Endothelial cell of umbilical vein (primary cell): Measurements from ENCODE around the gene EHBP1L1. TPM values are rescaled to one million over a fixed set of nuclear protein-coding genes. Genes with fewer than 3 reads are reported as not detected.

ENCODE experiments used
- BruUV-seq: library from RNA; stranded (reverse); fragments of 400-500 nt; replicated peaks from 2 replicates; lab custom pipeline; 2021; lab: Mats Ljungman, UMichigan
- CTCF ChIA-PET: fragments of 300-600, 350-600 bp; sonication (Branson Sonifier 250); formaldehyde crosslinking; loops from one replicate; lab custom pipeline; 2021; ENCODE audit warnings: antibody characterized with exemption, inconsistent platforms; lab: Charles Lee
- POLR2A ChIA-PET: fragments of 300-600, 350-600 bp; sonication (Branson Sonifier 250); formaldehyde crosslinking; loops from one replicate; lab custom pipeline; 2021; ENCODE audit warnings: antibody characterized with exemption, inconsistent platforms; lab: Charles Lee
- DNase-seq: peaks from one replicate; pipeline ENCODE4 v3.0.0-alpha.2; 2011; ENCODE audit warnings: low read depth, low spot score
- FAIRE-seq: peaks from 2 replicates; lab custom pipeline; 2011; peaks lifted over from hg19 to GRCh38; lab: Jason Lieb, UNC
- H2AFZ ChIP-seq: 2 replicates; pipeline ENCODE4 v1.6.0; 2012; ENCODE audit warnings: low read depth, low read length, control low read depth, inconsistent platforms
- H3K27ac ChIP-seq: 2 replicates; pipeline ENCODE4 v1.5.1; 2011; ENCODE audit warnings: low read depth, mild to moderate bottlenecking, control low read depth, low read length, moderate library complexity; ENCODE audit not compliant: insufficient read depth
- H3K27me3 ChIP-seq, 2 experiments: 2 replicates each; pipeline versions ENCODE4 v1.6.0 to v1.6.1; 2011; ENCODE audit warnings: low read length in 2 of 2, mixed read lengths in 1 of 2; ENCODE audit not compliant: control insufficient read depth in 2 of 2, insufficient read depth in 2 of 2
- H3K36me3 ChIP-seq, 2 experiments: 2 replicates in 1 of 2; 3 replicates in 1 of 2; pipeline ENCODE4 v1.5.1; 2011; ENCODE audit warnings: low read length in 2 of 2, mild to moderate bottlenecking in 1 of 2, moderate library complexity in 1 of 2; ENCODE audit not compliant: control insufficient read depth in 2 of 2, insufficient read depth in 2 of 2; ENCODE audit errors: extremely low read depth in 1 of 2
- H3K4me1 ChIP-seq: 3 replicates; pipeline ENCODE4 v1.5.1; 2011; ENCODE audit warnings: mild to moderate bottlenecking, low read length; ENCODE audit not compliant: control insufficient read depth, insufficient read depth; ENCODE audit errors: extremely low read depth
- H3K4me2 ChIP-seq: 2 replicates; pipeline ENCODE4 v1.6.1; 2011; ENCODE audit warnings: low read length, control low read depth, mixed read lengths; ENCODE audit not compliant: insufficient read depth
- H3K4me3 ChIP-seq, 3 experiments: fragments of 200-600 bp in 1 of 3; sonication (generic), shearing (Covaris generic) in 1 of 3; replicated peaks in 1 of 3; 2 replicates each; pipeline ENCODE4 v1.5.1; 2011 to 2016; ENCODE audit warnings: control low read depth in 3 of 3, low read length in 3 of 3, mild to moderate bottlenecking in 2 of 3, inconsistent platforms in 1 of 3, low read depth in 1 of 3, moderate library complexity in 1 of 3; ENCODE audit not compliant: insufficient read depth in 1 of 3
- H3K79me2 ChIP-seq: 2 replicates; pipeline ENCODE4 v1.6.0; 2012; ENCODE audit warnings: low read length, inconsistent platforms; ENCODE audit not compliant: control insufficient read depth, insufficient read depth
- H3K9ac ChIP-seq: replicated peaks from 2 replicates; pipeline ENCODE3; 2011; ENCODE audit warnings: low read length, control low read depth; ENCODE audit not compliant: insufficient read depth; ENCODE audit errors: extremely low read depth
- H3K9me1 ChIP-seq: replicated peaks from 3 replicates; pipeline ENCODE4 v1.6.0; 2011; ENCODE audit warnings: mild to moderate bottlenecking, low read length; ENCODE audit not compliant: control insufficient read depth, insufficient read depth; ENCODE audit errors: extremely low read depth
- H3K9me3 ChIP-seq: replicated peaks from 2 replicates; pipeline ENCODE4 v1.5.1; 2012; ENCODE audit warnings: low read length, inconsistent platforms; ENCODE audit not compliant: control insufficient read depth, insufficient read depth
- H4K20me1 ChIP-seq: replicated peaks from 2 replicates; pipeline ENCODE3; 2011; ENCODE audit warnings: mild to moderate bottlenecking, low read length; ENCODE audit not compliant: control insufficient read depth, insufficient read depth; ENCODE audit errors: extremely low read depth
- CTCF ChIP-seq, 2 donors: IDR thresholded peaks; 1 replicate in 1 of 2; 2 replicates in 1 of 2; pipeline ENCODE4 v1.5.1; 2011; ENCODE audit warnings: low read length in 2 of 2, mild to moderate bottlenecking in 2 of 2, moderate library complexity in 2 of 2, control low read depth in 1 of 2, inconsistent platforms in 1 of 2, low read depth in 1 of 2; ENCODE audit not compliant: insufficient read depth in 1 of 2; ENCODE audit errors: extremely low read depth in 1 of 2
- EZH2 ChIP-seq: IDR thresholded peaks from 2 replicates; pipeline ENCODE4 v1.6.1; 2012; ENCODE audit warnings: borderline replicate concordance, low read depth, mild to moderate bottlenecking, moderate library complexity, low read length, inconsistent platforms; ENCODE audit not compliant: severe bottlenecking
- FOS ChIP-seq: IDR thresholded peaks from 2 replicates; pipeline ENCODE4 v1.6.1; 2011; ENCODE audit warnings: mild to moderate bottlenecking, low read length, moderate library complexity, borderline replicate concordance; ENCODE audit not compliant: insufficient read depth
- GATA2 ChIP-seq: IDR thresholded peaks from 2 replicates; pipeline ENCODE4 v1.7.0; 2011; ENCODE audit warnings: low read depth, mild to moderate bottlenecking, moderate library complexity, mixed read lengths, low read length; ENCODE audit not compliant: insufficient read length, insufficient read depth
- JUN ChIP-seq: IDR thresholded peaks from 2 replicates; pipeline ENCODE4 v1.6.1; 2011; ENCODE audit warnings: borderline replicate concordance, low read depth; ENCODE audit not compliant: insufficient read length, insufficient read depth
- MAX ChIP-seq: IDR thresholded peaks from 2 replicates; pipeline ENCODE4 v1.6.1; 2011; ENCODE audit not compliant: insufficient read depth, insufficient read length
- MYC ChIP-seq: IDR thresholded peaks from one replicate; pipeline ENCODE4 v1.6.1; 2011; ENCODE audit warnings: mild to moderate bottlenecking, low read depth, low read length
- POLR2A ChIP-seq: IDR thresholded peaks from 2 replicates; pipeline ENCODE4 v1.6.1; 2012; ENCODE audit warnings: low read depth, mild to moderate bottlenecking, control low read depth, low read length
- POLR2AphosphoS5 ChIP-seq: IDR thresholded peaks from 2 replicates; pipeline ENCODE4 v1.6.1; 2012; ENCODE audit warnings: low read depth, mild to moderate bottlenecking, control low read depth, low read length, moderate library complexity; ENCODE audit not compliant: insufficient read depth
- dilution Hi-C: fragments of 300-500 bp; cut with MboI; formaldehyde crosslinking; loops from one replicate; pipeline ENCODE4 v1.15.0; 2019; ENCODE audit warnings: low sequenced_read_pairs; ENCODE audit not compliant: extremely low pct_ligation_motif_present
- intact Hi-C: fragments of 100-400 bp; cut with micrococcal nuclease; formaldehyde crosslinking; loops from one replicate; pipeline ENCODE4 v1.10.0; 2022
- polyA plus RNA-seq, 4 experiments: library from polyadenylated mRNA; depleted of rRNA in 3 of 4; stranded (reverse) in 3 of 4; unstranded in 1 of 4; fragments of >200 nt; gene quantifications; 2 replicates each; pipeline versions ENCODE4 v1.2.1 to v1.2.3, GENCODE V29; 2011 to 2012; ENCODE audit warnings: missing spikeins in 1 of 4
- total RNA-seq: library from RNA; stranded (reverse); gene quantifications from 2 replicates; pipeline ENCODE4 v1.2.3, GENCODE V29; 2021

The EHBP1L1 gene
- total and polyA plus RNA-seq, 2 donors (not counting 3 experiments of a cell fraction or from before 2014, with no cell fraction given), result 12.7 to 19.7 TPM

GRCh38 chr11:65576867-65577755 lies 1.3 kb downstream of the EHBP1L1 start:
- H3K9ac ChIP-seq, result peak overlapping the region; percentile 20
- H2AFZ ChIP-seq, result no peak overlapping the region
- peaks cover 11% of the 10 kb centered on the region for H3K79me2 ChIP-seq

GRCh38 chr11:65577756-65578109 lies 1.9 kb downstream of the EHBP1L1 start:
- no peaks in the 10 kb centered on the region for H4K20me1 ChIP-seq
- no peaks in the 10 kb centered on the region for H3K27me3 ChIP-seq
- no peaks in the 10 kb centered on the region for H3K36me3 ChIP-seq
- ChIA-PET POLR2A (no interaction called here), CTCF (interaction anchor here (3.9 to 9.7 kb wide), 2 partner anchors 12 to 37 kb away, joined by 22 to 167 read pairs; no protein-coding TSS in a partner anchor)
- DNase-seq (no peak), FAIRE-seq (no peak)
- no TSS peak for BruUV-seq
- H3K9ac ChIP-seq, result no peak overlapping the region
- intact Hi-C loops (no loop called here), dilution Hi-C loops (no loop called here)
- no peak overlapping the region for H2AFZ ChIP-seq
- no peak overlapping the region for H3K4me2 ChIP-seq
- H3K9me3 ChIP-seq, result no peaks in the 10 kb centered on the region
- H3K79me2 ChIP-seq, result peaks cover 10% of the 10 kb centered on the region
- no peak overlapping the region for H3K27ac ChIP-seq
- TF ChIP-seq CTCF (IDR thresholded peaks at IDR 0.05; ENCODE audit: extremely low read depth in 1 of 2, insufficient read depth in 1 of 2, low read depth in 1 of 2, low read length in 2 of 2), result no peak
- no peak for TF ChIP-seq MYC
- no peak for TF ChIP-seq GATA2
- no peak for TF ChIP-seq JUN
- TF ChIP-seq MAX, result no peak
- no peak for TF ChIP-seq POLR2AphosphoS5
- TF ChIP-seq POLR2A, result no peak
- no peak for TF ChIP-seq FOS
- TF ChIP-seq EZH2, result no peak
- H3K4me1 ChIP-seq, result peaks cover 36% of the 10 kb centered on the region
- H3K9me1 ChIP-seq, result no peaks in the 10 kb centered on the region
- H3K4me3 ChIP-seq, result no peak overlapping the region

More at GRCh38 chr11:65576867-65577755, 1.3 kb downstream of the EHBP1L1 start:
- DNase-seq (peak; percentile 52), FAIRE-seq (peak; percentile 86)
- H4K20me1 ChIP-seq, result no peaks in the 10 kb centered on the region
- no peaks in the 10 kb centered on the region for H3K9me1 ChIP-seq
- no peaks in the 10 kb centered on the region for H3K36me3 ChIP-seq
- H3K4me2 ChIP-seq, result peak overlapping the region; percentile 41
- POLR2A ChIA-PET, result interaction anchor here (1.1 kb wide), 1 partner anchor 16 kb away, joined by 3 read pairs; no protein-coding TSS in a partner anchor
- dilution Hi-C loops (no loop called here), intact Hi-C loops (no loop called here)
- no TSS peak for BruUV-seq
- peak overlapping the region; percentile 16 for H3K27ac ChIP-seq
- H3K4me3 ChIP-seq, result peak overlapping the region in 1 of 3 experiments; percentile 23
- H3K9me3 ChIP-seq, result no peaks in the 10 kb centered on the region
- no peaks in the 10 kb centered on the region for H3K27me3 ChIP-seq
- CTCF ChIA-PET, result interaction anchor here (0.7 to 9.7 kb wide), 3 partner anchors 13 to 36 kb away, joined by 3 to 167 read pairs (median 22); no protein-coding TSS in a partner anchor
- peak; percentile 53 for TF ChIP-seq POLR2AphosphoS5
- no peak for TF ChIP-seq MAX
- peaks cover 36% of the 10 kb centered on the region for H3K4me1 ChIP-seq
